CD4-positive, alpha-beta T cell treated with Interleukin-21 for 1 hour (primary cell): ENCODE results near the gene RIC3.
"Not testable (repeated sequence)": the region's sequence is repeated elsewhere in the genome, so short reads cannot be mapped to it uniquely, and the experiment has no call there.

ENCODE experiments used
- DNase-seq: peaks from one replicate; pipeline ENCODE4 v3.0.0-alpha.2; 2020

The RIC3 gene

GRCh38 chr11:8186429-8186828, 17.6 kb upstream of the RIC3 start:
- no peak for DNase-seq

GRCh38 chr11:8183111-8183510, 14.3 kb upstream of the RIC3 start:
- DNase-seq, result no peak

DNA sequence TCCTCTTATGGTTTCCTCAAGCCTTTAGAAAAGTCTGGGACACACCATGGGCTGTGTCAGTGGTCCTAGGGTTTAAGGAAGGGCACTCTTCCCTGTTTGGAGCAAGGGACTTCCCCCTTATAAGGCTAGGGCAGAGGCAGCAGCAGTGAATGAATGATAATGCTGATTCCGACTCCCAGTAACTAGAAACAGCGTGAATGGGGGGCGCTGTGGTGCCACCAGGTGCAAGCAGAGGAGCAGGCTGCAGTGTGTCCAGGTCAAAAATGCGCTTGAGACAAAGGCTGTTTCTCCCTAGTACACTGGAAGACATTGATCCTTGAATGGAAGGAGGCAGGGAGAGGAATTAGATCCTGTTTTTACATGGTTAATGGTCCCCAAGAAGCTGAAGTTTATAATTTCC, 11.6 kb upstream of the RIC3 start:
- no peak for DNase-seq

- DNase-seq, result no peak
Observed at GRCh38 chr11:8178297-8178696, 9.5 kb upstream of the RIC3 start.

GRCh38 chr11:8177136-8177535, 8.3 kb upstream of the RIC3 start:
- DNase-seq, result no peak

GRCh38 chr11:8167796-8168195, 1.0 kb downstream of the RIC3 start:
- DNase-seq, result no peak

DNA sequence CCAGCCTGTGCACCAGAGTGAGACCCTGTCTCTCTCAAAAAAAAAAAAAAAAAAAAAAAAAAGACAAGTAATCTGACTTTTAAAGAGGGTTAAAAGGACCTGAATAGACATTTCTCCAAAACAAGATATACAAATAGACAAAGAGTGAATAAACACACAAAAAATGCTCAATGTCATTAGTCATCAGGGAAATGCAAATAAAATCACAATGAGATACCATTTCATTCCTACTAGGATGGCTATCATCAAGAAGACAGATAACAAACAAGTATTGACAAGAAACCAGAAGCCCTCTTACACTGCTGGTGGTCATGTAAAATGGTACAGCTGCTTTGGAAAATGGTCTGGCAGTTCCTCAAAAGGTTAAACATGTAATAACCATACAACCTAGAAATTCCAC, 4.1 kb downstream of the RIC3 start:
- DNase-seq, result no peak

DNA sequence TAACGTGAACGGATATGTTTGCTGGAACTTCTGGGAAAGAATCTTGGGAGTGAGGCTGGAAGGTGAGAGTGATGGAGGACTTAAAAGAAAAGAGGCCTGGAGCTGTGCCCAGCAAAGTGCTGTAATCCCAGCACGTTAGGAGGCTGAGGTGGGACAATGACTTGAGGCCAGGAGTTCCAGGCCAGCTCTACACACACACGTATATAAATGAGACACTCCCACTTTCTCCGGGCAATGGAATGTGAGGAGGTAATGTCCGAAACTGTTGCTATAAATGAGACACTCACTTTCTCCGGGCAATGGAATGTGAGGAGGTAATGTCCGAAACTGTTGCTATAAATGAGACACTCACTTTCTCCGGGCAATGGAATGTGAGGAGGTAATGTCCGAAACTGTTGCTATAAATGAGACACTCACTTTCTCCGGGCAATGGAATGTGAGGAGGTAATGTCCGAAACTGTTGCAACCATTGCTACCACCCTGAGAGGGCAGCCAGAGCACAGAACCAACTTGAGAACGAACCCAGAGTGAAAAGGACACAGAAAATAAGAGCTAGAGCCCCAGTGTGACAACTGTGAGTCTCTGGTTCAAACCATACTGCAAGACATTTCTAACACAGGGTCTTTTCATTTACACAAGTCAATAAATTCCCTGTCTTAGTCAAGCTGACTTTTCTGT, 7.1 kb downstream of the RIC3 start:
- DNase-seq, result not testable (repeated sequence)

DNA sequence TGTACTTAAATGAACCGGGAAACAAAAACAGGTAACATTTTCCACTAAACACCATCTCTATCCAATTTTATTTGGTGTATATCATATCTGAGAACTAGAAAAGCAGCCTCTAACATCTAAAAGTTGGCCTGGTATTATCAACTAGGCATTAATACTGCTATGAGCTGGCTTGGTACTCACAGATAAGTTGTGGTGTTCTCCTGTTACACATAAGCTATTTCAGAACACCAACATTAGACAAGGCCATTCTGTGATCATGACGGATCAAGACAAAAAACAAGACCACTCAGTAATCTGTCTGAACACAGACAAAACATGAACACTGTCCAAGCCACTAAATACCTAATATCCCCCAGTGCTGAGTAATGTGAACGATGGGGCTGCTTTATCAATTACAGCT, 11.9 kb downstream of the RIC3 start:
- no peak for DNase-seq

DNA sequence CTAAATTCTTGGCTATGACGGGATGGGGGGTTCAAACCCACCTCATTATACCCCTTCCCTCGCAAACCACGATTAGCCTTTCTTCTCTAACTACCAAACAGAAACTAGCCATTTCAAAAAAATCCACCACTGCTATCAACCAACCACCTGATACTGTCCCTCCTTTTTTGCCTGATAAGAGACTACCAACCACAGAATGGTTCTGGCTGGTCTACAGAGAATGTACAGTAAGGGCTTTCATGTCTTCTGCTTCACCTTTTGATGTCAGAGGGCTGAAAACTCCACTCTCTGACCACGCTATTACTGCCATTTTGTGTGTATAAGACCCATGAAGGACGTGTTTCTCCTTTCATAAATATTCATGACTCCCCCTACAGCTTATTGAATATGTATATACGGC, 19.1 kb downstream of the RIC3 start:
- no peak for DNase-seq

- DNase-seq, result no peak
Observed at GRCh38 chr11:8138526-8138925, 30.3 kb downstream of the RIC3 start.

- no peak for DNase-seq
Observed at GRCh38 chr11:8127447-8127846, 41.4 kb downstream of the RIC3 start.

- no peak for DNase-seq
Observed at GRCh38 chr11:8126649-8127289, 42.1 kb downstream of the RIC3 start.

GRCh38 chr11:8122173-8122764, 46.6 kb downstream of the RIC3 start:
- no peak for DNase-seq

DNA sequence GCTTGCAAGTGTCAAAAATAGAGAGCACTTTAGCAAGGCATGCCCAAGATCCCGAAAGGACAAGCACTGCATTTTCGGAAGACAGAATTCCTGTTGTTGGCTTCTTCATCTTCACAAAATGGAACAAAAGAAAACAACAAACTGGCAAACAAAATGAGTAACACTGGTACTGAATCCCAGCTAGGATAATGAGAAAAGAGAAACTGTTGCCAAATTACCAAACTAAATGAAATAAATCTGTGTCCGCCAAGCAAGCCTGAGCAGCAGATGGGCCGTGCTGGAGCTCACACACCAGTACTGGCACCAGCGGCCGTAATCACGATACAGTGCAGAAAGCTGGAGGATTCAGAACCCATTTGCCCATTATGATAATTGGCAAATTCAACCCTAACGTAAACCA, 57.2 kb downstream of the RIC3 start:
- no peak for DNase-seq

DNA sequence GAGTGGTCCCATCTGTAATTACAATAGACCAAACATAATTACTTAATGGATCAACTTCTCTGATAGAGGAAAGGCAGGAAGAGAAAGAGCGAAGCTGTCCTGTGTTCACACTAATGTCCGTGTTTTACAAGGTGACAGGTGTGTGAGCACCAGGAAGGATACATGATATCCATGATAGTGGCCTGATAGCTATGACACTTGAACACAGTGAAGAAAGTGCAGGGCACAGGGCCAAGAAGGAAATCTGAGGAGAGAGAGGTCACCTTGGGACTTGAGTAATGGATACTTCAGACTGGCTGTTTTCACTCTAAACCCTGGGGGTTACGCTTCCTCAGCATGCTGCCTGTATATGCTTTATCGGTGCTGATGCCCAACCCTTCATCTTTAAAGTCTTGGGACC, 58.4 kb downstream of the RIC3 start:
- DNase-seq, result no peak

DNA sequence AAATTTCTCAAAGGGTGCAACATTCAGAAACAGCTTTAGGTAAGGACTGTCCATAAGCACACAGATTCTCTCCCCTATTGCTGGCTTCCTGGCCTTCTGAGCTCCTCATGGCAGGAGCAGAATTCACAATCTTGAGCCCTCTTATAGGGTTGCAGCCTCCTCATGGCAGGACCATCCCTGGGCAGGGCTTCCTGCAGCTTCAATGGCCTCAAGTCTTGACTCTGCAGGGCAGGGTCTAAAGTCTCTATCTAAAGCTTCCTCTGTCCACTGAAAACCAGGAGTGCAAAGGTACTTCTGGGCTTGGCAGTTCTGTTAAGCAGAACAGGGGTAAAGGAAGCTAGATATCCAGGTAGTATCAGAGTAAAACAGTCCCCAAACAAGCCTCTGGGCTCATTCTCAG, 59.1 kb downstream of the RIC3 start:
- no peak for DNase-seq

DNA sequence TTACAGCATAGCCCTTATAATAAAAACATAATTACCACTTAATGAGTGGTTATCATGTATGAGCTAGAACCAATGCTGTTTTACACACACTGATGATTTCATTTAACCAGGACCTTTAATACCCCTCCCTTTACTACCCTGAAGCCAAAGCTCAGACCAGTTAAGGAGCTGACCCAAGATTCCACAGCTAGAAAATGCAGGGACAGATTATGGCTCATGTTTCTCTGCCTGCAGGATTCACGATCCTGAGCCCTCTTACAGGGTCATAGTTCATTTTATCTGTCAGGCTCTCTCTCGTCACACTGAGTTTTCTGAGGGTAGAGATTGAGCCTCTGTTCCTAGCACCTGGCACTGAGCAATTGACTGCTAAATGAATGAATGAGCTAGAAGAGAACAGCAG, 60.4 kb downstream of the RIC3 start:
- DNase-seq, result no peak

- no peak for DNase-seq
Observed at GRCh38 chr11:8107642-8108041, 61.2 kb downstream of the RIC3 start.

- DNase-seq, result no peak
Observed at GRCh38 chr11:8106679-8107078, 62.1 kb downstream of the RIC3 start.

DNA sequence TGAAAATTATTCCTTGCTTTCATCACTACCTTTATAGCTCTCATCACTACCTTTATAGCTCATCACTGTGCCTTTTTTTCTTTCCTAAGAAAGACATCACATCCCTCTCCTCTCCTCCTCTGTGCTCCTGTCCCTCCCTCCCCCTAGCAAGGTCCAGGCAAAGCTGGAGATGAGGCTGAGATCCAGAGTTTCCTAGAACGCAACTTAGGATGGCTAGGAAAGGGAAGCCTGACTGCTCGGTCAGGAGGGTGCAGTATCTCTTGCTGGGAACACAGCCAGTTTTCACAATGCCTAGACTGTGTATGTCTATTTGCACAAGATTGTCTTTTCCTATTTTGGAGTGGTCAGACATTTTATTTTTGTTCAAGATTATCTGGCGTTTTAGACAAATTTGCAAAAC, 63.2 kb downstream of the RIC3 start:
- DNase-seq, result no peak

DNA sequence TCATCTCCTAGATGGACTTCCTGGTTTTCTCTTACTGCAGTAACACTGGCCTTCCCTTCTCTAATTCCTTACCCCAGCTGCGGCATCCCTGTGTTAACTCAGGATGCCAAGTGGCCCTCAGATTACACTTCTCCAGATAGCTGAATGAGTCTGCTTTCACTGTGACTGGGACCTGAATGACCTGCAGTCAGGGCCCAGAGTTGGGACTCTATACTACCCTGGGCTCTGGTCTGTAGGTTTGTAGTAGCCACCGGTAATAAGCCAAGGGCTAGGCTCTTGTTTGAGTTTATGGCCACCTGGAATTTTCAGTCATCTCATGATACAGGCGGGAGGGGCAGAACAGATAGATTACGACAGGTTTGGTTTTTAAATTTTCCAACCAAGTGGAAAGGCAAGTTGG, 63.7 kb downstream of the RIC3 start:
- no peak for DNase-seq

DNA sequence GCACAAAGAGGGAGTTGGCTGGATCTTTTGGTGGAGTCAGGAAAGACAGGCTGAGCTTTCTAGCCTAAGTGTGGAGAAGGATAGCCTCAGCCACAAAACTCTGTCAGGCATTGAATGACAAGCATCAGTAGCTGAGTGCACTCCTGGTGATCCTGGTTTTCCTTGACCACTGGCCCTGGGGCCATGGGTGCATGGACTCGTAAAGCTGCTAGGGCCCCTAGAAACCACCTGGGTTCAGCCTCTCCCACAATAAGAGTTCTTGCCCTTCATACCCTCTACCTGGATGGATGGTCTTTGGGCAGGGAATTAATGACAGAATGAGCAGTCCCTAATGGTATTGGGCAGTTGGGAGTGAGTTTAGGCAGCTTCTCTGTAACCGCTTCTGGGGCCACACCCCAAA, 64.9 kb downstream of the RIC3 start:
- no peak for DNase-seq

GRCh38 chr11:8102965-8103364, 65.9 kb downstream of the RIC3 start:
- DNase-seq, result no peak
